H9 (cell line): ENCODE results near the gene CCDC33. TPM values are rescaled to one million over a fixed set of nuclear protein-coding genes. Genes with fewer than 3 reads are reported as not detected.
"Not testable (repeated sequence)": the region's sequence is repeated elsewhere in the genome, so short reads cannot be mapped to it uniquely, and the experiment has no call there.

Experiments
- DNase-seq: peaks from one replicate; pipeline ENCODE4 v3.0.0-alpha.2; 2017
- H2AFZ ChIP-seq: one replicate; pipeline ENCODE4 v1.6.1; 2013; ENCODE audit warnings: mild to moderate bottlenecking, low read length, control low read depth, moderate library complexity
- H2AK5ac ChIP-seq: 2 replicates; pipeline ENCODE4 v1.6.1; 2013; ENCODE audit warnings: low read length, control low read depth, mixed read lengths; ENCODE audit not compliant: insufficient read length
- H2BK120ac ChIP-seq: one replicate; pipeline ENCODE4 v1.6.1; 2013; ENCODE audit warnings: low read depth, mild to moderate bottlenecking, low read length, control low read depth, inconsistent platforms; ENCODE audit not compliant: poor library complexity, severe bottlenecking
- H2BK12ac ChIP-seq: 2 replicates; pipeline ENCODE4 v1.6.1; 2013; ENCODE audit warnings: low read length, control low read depth, mixed read lengths, low read depth; ENCODE audit not compliant: insufficient read length
- H2BK15ac ChIP-seq: 2 replicates; pipeline ENCODE4 v1.6.1; 2013; ENCODE audit warnings: low read depth, low read length, control low read depth
- H2BK20ac ChIP-seq: one replicate; pipeline ENCODE4 v1.6.1; 2013; ENCODE audit warnings: low read depth, mild to moderate bottlenecking, low read length, control low read depth, inconsistent platforms; ENCODE audit not compliant: poor library complexity, severe bottlenecking
- H2BK5ac ChIP-seq: 2 replicates; pipeline ENCODE4 v1.6.1; 2013; ENCODE audit warnings: low read length, control low read depth, mixed read lengths; ENCODE audit not compliant: insufficient read length
- H3K14ac ChIP-seq: 2 replicates; pipeline ENCODE4 v1.6.1; 2013; ENCODE audit warnings: low read length, control low read depth; ENCODE audit not compliant: insufficient read depth
- H3K18ac ChIP-seq: 2 replicates; pipeline ENCODE4 v1.6.1; 2013; ENCODE audit warnings: low read depth, mild to moderate bottlenecking, mixed read lengths, low read length, control low read depth; ENCODE audit not compliant: insufficient read length
- H3K23ac ChIP-seq: 2 replicates; pipeline ENCODE4 v1.6.1; 2013; ENCODE audit warnings: low read length, control low read depth, mixed read lengths, low read depth; ENCODE audit not compliant: insufficient read length
- H3K23me2 ChIP-seq: 2 replicates; pipeline ENCODE4 v1.6.1; 2013; ENCODE audit warnings: low read depth, mild to moderate bottlenecking, mixed read lengths, low read length, control low read depth; ENCODE audit not compliant: insufficient read length, poor library complexity, severe bottlenecking
- H3K27ac ChIP-seq: 2 replicates; pipeline ENCODE4 v1.5.1; 2013; ENCODE audit warnings: low read length, control low read depth, mixed read lengths, low read depth; ENCODE audit not compliant: insufficient read length
- H3K27me3 ChIP-seq: 2 replicates; pipeline ENCODE4 v1.6.1; 2013; ENCODE audit warnings: low read length, control low read depth, inconsistent platforms; ENCODE audit not compliant: insufficient read depth
- H3K4ac ChIP-seq: 2 replicates; pipeline ENCODE4 v1.6.1; 2013; ENCODE audit warnings: low read depth, mild to moderate bottlenecking, control low read depth, inconsistent platforms, low read length, moderate library complexity
- H3K4me1 ChIP-seq: 2 replicates; pipeline ENCODE4 v1.6.1; 2013; ENCODE audit warnings: low read length, control low read depth, inconsistent platforms; ENCODE audit not compliant: insufficient read depth
- H3K4me2 ChIP-seq: 2 replicates; pipeline ENCODE4 v1.6.1; 2013; ENCODE audit warnings: low read length, control low read depth, mixed read lengths; ENCODE audit not compliant: insufficient read length, insufficient read depth
- H3K56ac ChIP-seq: 2 replicates; pipeline ENCODE4 v1.6.1; 2013; ENCODE audit warnings: low read depth, mild to moderate bottlenecking, mixed read lengths, low read length, control low read depth; ENCODE audit not compliant: insufficient read length
- H3K79me1 ChIP-seq: 2 replicates; pipeline ENCODE4 v1.6.1; 2013; ENCODE audit warnings: low read depth, mild to moderate bottlenecking, moderate library complexity, low read length, control low read depth, inconsistent platforms; ENCODE audit not compliant: insufficient read depth, poor library complexity, severe bottlenecking
- H3K79me2 ChIP-seq: 2 replicates; pipeline ENCODE4 v1.6.1; 2013; ENCODE audit warnings: low read length, control low read depth, inconsistent platforms; ENCODE audit not compliant: insufficient read depth
- H3K9ac ChIP-seq: 2 replicates; pipeline ENCODE4 v1.6.1; 2013; ENCODE audit warnings: low read length, control low read depth, mixed read lengths; ENCODE audit not compliant: insufficient read length; ENCODE audit errors: extremely low read depth
- H3K9me3 ChIP-seq: one replicate; pipeline ENCODE4 v1.6.1; 2013; ENCODE audit warnings: low read depth, low read length, inconsistent platforms; ENCODE audit not compliant: control insufficient read depth
- H3T11ph ChIP-seq: one replicate; pipeline ENCODE4 v1.6.1; 2013; ENCODE audit warnings: mild to moderate bottlenecking, low read length, control low read depth, inconsistent platforms
- H4K20me1 ChIP-seq: one replicate; pipeline ENCODE4 v1.6.1; 2013; ENCODE audit not compliant: control insufficient read depth, insufficient read length, insufficient read depth
- H4K5ac ChIP-seq: 2 replicates; pipeline ENCODE4 v1.6.1; 2013; ENCODE audit warnings: low read depth, mild to moderate bottlenecking, mixed read lengths, low read length, control low read depth; ENCODE audit not compliant: insufficient read length
- H4K8ac ChIP-seq: replicated peaks from 2 replicates; pipeline ENCODE4 v1.6.1; 2013; ENCODE audit warnings: low read length, control low read depth, mixed read lengths, low read depth; ENCODE audit not compliant: insufficient read length
- H4K91ac ChIP-seq: 2 replicates; pipeline ENCODE4 v1.6.1; 2013; ENCODE audit warnings: low read depth, mild to moderate bottlenecking, moderate library complexity, mixed read lengths, low read length, control low read depth; ENCODE audit not compliant: insufficient read length
- H3K27ac Mint-ChIP-seq, 3 experiments: 2 replicates in 2 of 3; 3 replicates in 1 of 3; pipeline ENCODE4 v1.8.0; 2020 to 2021; ENCODE audit warnings: mixed read lengths in 3 of 3, mild to moderate bottlenecking in 1 of 3, moderate library complexity in 1 of 3
- H3K27me3 Mint-ChIP-seq: 2 replicates; pipeline ENCODE4 v1.8.0; 2021; ENCODE audit warnings: low read depth, mild to moderate bottlenecking, moderate library complexity, mixed read lengths
- H3K36me3 Mint-ChIP-seq, 3 experiments: 2 replicates in 2 of 3; 3 replicates in 1 of 3; pipeline ENCODE4 v1.8.0; 2020 to 2021; ENCODE audit warnings: low read depth in 3 of 3, mixed read lengths in 3 of 3; ENCODE audit not compliant: insufficient read depth in 1 of 3
- H3K4me1 Mint-ChIP-seq, 2 experiments: 2 replicates each; pipeline ENCODE4 v1.8.0; 2020; ENCODE audit warnings: mixed read lengths in 2 of 2
- H3K4me3 Mint-ChIP-seq, 2 experiments: 2 replicates in 1 of 2; 3 replicates in 1 of 2; pipeline ENCODE4 v1.8.0; 2020 to 2021; ENCODE audit warnings: mild to moderate bottlenecking in 2 of 2, mixed read lengths in 2 of 2, moderate library complexity in 1 of 2
- H3K9me3 Mint-ChIP-seq, 2 experiments: 2 replicates in 1 of 2; 3 replicates in 1 of 2; pipeline ENCODE4 v1.8.0; 2020; ENCODE audit warnings: mild to moderate bottlenecking in 2 of 2, mixed read lengths in 2 of 2, moderate library complexity in 1 of 2
- WGBS: extraction: QIAGEN DNeasy Blood & Tissue Kit; methylation state at CpG from one replicate; pipeline ENCODE4 v1.1.7; 2013; ENCODE audit warnings: missing lambda C conversion rate, low lambda C conversion rate, mixed read lengths; ENCODE audit not compliant: insufficient read length; ENCODE audit errors: extremely low coverage; 5-methylcytosine and 5-hydroxymethylcytosine counted together
- total RNA-seq: library from RNA; stranded (reverse); gene quantifications from 2 replicates; pipeline ENCODE4 v1.2.1, GENCODE V29; 2021

Gene CCDC33
- total RNA-seq, 1 experiment from 2014 or later = 4.6 TPM

DNA sequence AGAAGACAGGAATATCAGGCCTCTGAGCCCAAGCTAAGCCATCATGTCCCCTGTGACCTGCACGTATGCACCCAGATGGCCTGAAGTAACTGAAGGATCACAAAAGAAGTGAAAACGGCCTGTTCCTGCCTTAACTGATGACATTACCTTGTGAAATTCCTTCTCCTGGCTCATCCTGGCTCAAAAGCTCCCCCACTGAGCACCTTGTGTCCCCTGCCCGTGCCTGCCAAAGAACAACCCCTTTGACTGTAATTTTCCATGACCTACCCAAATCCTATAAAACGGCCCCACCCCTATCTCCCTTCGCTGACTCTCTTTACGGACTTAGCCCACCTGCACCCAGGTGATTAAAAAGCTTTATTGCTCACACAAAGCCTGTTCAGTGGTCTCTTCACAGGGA is 123.2 kb downstream of the CCDC33 start:
- H3K4me1 Mint-ChIP-seq, H3K23me2 ChIP-seq, H2BK12ac ChIP-seq, H3K4me1 ChIP-seq, H3K4me2 ChIP-seq, H3K27me3 ChIP-seq, H4K20me1 ChIP-seq, H2BK20ac ChIP-seq, H3K9me3 ChIP-seq, H3K56ac ChIP-seq, H3K23ac ChIP-seq, H2BK120ac ChIP-seq, H4K8ac ChIP-seq, H3K9ac ChIP-seq, H3K4ac ChIP-seq, H2BK15ac ChIP-seq, H3K27ac Mint-ChIP-seq, H2AFZ ChIP-seq, H3K27ac ChIP-seq, H2AK5ac ChIP-seq, H3K79me2 ChIP-seq, H3K14ac ChIP-seq, H4K91ac ChIP-seq, H3K79me1 ChIP-seq, H4K5ac ChIP-seq, H3T11ph ChIP-seq, H3K4me3 Mint-ChIP-seq, H2BK5ac ChIP-seq, H3K18ac ChIP-seq: not testable (repeated sequence)
- H3K27me3 Mint-ChIP-seq = peaks cover 23% of the 10 kb centered on the region
- DNase-seq = peak; percentile 72
- H3K9me3 Mint-ChIP-seq = peaks cover 8 to 15% of the 10 kb centered on the region in 2 experiments
- WGBS = no CpG with 5 or more reads among the region's 6 CpGs
- peaks cover 7 to 11% (median 11%) of the 10 kb centered on the region in 3 experiments for H3K36me3 Mint-ChIP-seq

- not testable (repeated sequence) for H4K91ac ChIP-seq, H3K27ac Mint-ChIP-seq, H2BK120ac ChIP-seq, H4K5ac ChIP-seq, H2AK5ac ChIP-seq, H4K8ac ChIP-seq, H3K9me3 Mint-ChIP-seq, H3K4me2 ChIP-seq, H3K18ac ChIP-seq, H2BK12ac ChIP-seq, H3K56ac ChIP-seq, H3K4ac ChIP-seq, H3K23ac ChIP-seq, H3K36me3 Mint-ChIP-seq, H3K9me3 ChIP-seq, H3K79me1 ChIP-seq, H3K4me1 ChIP-seq, H3K4me3 Mint-ChIP-seq, DNase-seq, H4K20me1 ChIP-seq, H3K27ac ChIP-seq, H3K9ac ChIP-seq, H3K27me3 ChIP-seq, H2BK5ac ChIP-seq, H3T11ph ChIP-seq, H2BK20ac ChIP-seq, H3K79me2 ChIP-seq, H3K14ac ChIP-seq, H2BK15ac ChIP-seq, H2AFZ ChIP-seq
- Mint-ChIP-seq H3K4me1 (peaks cover 13 to 19% of the 10 kb centered on the region in 2 experiments), H3K27me3 (peaks cover 27% of the 10 kb centered on the region)
- WGBS = no CpG with 5 or more reads among the region's 1 CpG
- H3K23me2 ChIP-seq = peaks cover 15% of the 10 kb centered on the region
These were observed 124.7 kb downstream of the CCDC33 start for GRCh38 chr15:74360855-74361254.
